Panc1 (cell line): ENCODE data around the gene TSNAX.

Source experiments
- CTCF ChIP-seq: fragments of 450-650 bp; IDR thresholded peaks from 2 replicates; pipeline ENCODE4 v1.5.1; 2017; ENCODE audit warnings: mild to moderate bottlenecking
- POLR2AphosphoS5 ChIP-seq: IDR thresholded peaks from 2 replicates; pipeline ENCODE4 v1.6.1; 2012; ENCODE audit warnings: mild to moderate bottlenecking, low read depth, low read length, moderate library complexity
- SIN3A ChIP-seq: IDR thresholded peaks from 2 replicates; pipeline ENCODE4 v1.6.1; 2012; ENCODE audit warnings: low read depth, mild to moderate bottlenecking, low read length, moderate library complexity, borderline replicate concordance; ENCODE audit not compliant: insufficient read depth
- TF ChIP-seq, protein P1 (sequence below), 2 experiments: IDR thresholded peaks; 2 replicates each; pipeline ENCODE4 v1.6.1; 2011 to 2012; ENCODE audit warnings: low read depth in 2 of 2, control low read depth in 1 of 2, low read length in 1 of 2, mild to moderate bottlenecking in 1 of 2, moderate library complexity in 1 of 2; ENCODE audit not compliant: insufficient read depth in 1 of 2

GRCh38 chr1:231546693-231547092 lies 18.2 kb downstream of the TSNAX start:
- TF ChIP-seq POLR2AphosphoS5 (no peak), CTCF (no peak), SIN3A (no peak)
- TF ChIP-seq, protein P1, sequence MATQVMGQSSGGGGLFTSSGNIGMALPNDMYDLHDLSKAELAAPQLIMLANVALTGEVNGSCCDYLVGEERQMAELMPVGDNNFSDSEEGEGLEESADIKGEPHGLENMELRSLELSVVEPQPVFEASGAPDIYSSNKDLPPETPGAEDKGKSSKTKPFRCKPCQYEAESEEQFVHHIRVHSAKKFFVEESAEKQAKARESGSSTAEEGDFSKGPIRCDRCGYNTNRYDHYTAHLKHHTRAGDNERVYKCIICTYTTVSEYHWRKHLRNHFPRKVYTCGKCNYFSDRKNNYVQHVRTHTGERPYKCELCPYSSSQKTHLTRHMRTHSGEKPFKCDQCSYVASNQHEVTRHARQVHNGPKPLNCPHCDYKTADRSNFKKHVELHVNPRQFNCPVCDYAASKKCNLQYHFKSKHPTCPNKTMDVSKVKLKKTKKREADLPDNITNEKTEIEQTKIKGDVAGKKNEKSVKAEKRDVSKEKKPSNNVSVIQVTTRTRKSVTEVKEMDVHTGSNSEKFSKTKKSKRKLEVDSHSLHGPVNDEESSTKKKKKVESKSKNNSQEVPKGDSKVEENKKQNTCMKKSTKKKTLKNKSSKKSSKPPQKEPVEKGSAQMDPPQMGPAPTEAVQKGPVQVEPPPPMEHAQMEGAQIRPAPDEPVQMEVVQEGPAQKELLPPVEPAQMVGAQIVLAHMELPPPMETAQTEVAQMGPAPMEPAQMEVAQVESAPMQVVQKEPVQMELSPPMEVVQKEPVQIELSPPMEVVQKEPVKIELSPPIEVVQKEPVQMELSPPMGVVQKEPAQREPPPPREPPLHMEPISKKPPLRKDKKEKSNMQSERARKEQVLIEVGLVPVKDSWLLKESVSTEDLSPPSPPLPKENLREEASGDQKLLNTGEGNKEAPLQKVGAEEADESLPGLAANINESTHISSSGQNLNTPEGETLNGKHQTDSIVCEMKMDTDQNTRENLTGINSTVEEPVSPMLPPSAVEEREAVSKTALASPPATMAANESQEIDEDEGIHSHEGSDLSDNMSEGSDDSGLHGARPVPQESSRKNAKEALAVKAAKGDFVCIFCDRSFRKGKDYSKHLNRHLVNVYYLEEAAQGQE (IDR thresholded peaks at IDR 0.05; ENCODE audit: insufficient read depth in 1 of 2, low read depth in 2 of 2, low read length in 1 of 2) = no peak
